Adipocyte (in vitro differentiated cells): Measurements from ENCODE around the gene IFIT2.
"Not testable (repeated sequence)": the region's sequence is repeated elsewhere in the genome, so short reads cannot be mapped to it uniquely, and the experiment has no call there.

Source experiments
- DNase-seq: peaks from one replicate; pipeline ENCODE4 v3.0.0-alpha.2; 2015; ENCODE audit warnings: low read depth
- H3K27me3 ChIP-seq: replicated peaks from 2 replicates; pipeline ENCODE4 v1.7.0; 2013; ENCODE audit warnings: mild to moderate bottlenecking, low read length, moderate library complexity; ENCODE audit not compliant: control insufficient read depth, insufficient read depth
- H3K36me3 ChIP-seq: 2 replicates; pipeline ENCODE4 v1.7.0; 2013; ENCODE audit warnings: low read length, mild to moderate bottlenecking, moderate library complexity; ENCODE audit not compliant: control insufficient read depth, insufficient read depth, severe bottlenecking
- H3K4me1 ChIP-seq: 2 replicates; pipeline ENCODE4 v1.7.0; 2013; ENCODE audit warnings: mild to moderate bottlenecking, low read length, moderate library complexity; ENCODE audit not compliant: control insufficient read depth, insufficient read depth
- H3K4me3 ChIP-seq: 2 replicates; pipeline ENCODE4 v1.7.0; 2013; ENCODE audit warnings: mild to moderate bottlenecking, low read length, moderate library complexity
- H3K9ac ChIP-seq: 2 replicates; pipeline ENCODE4 v1.7.0; 2013; ENCODE audit warnings: mild to moderate bottlenecking, low read length, moderate library complexity
- H3K9me3 ChIP-seq: 2 replicates; pipeline ENCODE4 v1.7.0; 2013; ENCODE audit warnings: mild to moderate bottlenecking, low read length, moderate library complexity; ENCODE audit not compliant: control insufficient read depth

Gene IFIT2

DNA sequence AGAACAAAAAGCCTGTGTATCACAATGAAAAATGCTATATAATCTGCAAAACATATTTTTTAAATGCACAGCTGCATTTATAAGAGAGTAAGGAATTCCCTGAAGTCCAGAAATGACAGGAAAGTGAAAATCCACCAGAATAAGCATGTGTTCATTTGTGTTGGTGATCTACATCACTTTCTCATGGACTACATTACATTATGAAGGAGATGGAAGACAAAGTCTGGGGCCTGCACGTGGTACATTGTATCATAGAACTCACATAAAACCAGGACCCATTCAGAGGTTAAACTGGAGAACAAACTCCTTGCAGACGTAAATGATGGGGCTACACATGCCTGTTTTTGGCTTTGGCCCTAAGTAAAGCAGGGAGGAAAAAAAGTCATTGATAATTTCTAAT lies 42.3 kb downstream of the IFIT2 start:
- no peak overlapping the region for H3K9ac ChIP-seq
- peaks cover 16% of the 10 kb centered on the region for H3K36me3 ChIP-seq
- no peak for DNase-seq
- H3K9me3 ChIP-seq, result no peaks in the 10 kb centered on the region
- H3K4me3 ChIP-seq, result no peak overlapping the region
- H3K4me1 ChIP-seq, result peaks cover 41% of the 10 kb centered on the region
- no peaks in the 10 kb centered on the region for H3K27me3 ChIP-seq

DNA sequence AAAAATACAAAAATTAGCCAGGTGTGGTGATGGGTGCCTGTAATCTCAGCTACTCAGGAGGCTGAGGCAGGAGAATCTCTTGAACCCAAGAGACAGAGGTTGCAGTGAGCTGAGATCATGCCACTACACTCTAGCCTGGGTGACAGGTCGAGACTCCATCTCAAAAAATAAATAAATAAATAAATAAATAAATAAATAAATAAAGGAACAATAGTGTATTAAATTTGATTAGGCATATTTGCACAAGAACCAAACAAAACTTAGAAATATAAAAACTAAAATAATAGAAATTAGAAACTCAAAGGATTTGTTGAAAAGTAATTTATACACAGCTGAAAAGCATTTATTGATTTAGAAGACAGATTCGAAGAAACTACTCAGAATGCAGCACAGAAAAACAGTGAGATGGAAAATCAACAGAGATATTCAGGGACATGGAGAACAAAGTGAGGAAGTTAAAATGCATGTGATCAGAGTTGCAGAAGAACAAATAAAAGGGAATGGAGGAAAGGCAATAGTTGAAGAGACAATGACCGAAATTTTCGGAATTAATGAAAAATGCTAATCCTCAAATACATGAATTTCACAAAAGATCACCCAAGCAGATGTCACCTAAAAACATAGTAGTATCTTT lies 43.6 kb downstream of the IFIT2 start:
- Histone ChIP-seq H3K4me1 (peaks cover 44% of the 10 kb centered on the region), H3K27me3 (no peaks in the 10 kb centered on the region), H3K9me3 (no peaks in the 10 kb centered on the region), H3K36me3 (peaks cover 6% of the 10 kb centered on the region), H3K4me3 (no peak overlapping the region), H3K9ac (no peak overlapping the region)
- no peak for DNase-seq

DNA sequence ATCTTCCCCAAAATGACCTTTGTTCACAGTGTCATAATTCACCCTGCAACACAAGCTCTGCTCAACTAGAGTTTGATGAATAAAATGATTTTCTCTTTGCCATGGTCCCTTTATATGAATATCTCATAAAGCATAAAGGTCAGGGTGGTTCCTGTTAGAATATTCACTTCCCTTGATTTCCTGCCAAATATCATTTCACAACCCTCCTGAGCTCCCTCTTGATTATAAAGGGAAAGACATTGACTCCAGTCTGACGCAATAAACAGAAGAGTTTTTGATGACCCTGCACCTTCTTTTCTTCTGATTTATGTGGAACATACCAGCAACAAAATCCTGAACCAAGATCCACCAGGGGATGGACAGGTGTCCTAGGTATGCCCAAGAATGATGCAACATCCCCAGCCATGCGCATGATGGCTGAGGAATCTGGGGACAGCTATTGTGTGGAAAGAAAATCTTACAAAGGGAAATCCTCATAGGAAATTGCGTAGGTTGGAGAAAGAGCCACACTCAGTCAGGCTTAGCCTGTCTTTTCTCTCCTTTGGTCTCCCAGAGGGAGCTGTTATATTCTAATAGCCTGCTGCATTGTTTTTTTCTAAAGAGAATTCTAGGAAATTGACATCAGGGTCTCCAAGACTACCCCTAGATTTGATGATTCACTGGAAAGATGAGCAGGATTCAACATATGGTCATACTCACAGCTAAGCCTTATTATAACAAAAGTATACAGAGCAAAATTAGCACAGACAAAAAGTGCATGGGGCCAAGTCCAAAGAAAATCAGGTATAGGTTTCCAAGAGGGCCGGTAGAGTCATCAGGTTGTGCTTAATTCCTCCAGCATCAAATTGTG lies 44.8 kb downstream of the IFIT2 start:
- H3K4me1 ChIP-seq, result peaks cover 55% of the 10 kb centered on the region

DNA sequence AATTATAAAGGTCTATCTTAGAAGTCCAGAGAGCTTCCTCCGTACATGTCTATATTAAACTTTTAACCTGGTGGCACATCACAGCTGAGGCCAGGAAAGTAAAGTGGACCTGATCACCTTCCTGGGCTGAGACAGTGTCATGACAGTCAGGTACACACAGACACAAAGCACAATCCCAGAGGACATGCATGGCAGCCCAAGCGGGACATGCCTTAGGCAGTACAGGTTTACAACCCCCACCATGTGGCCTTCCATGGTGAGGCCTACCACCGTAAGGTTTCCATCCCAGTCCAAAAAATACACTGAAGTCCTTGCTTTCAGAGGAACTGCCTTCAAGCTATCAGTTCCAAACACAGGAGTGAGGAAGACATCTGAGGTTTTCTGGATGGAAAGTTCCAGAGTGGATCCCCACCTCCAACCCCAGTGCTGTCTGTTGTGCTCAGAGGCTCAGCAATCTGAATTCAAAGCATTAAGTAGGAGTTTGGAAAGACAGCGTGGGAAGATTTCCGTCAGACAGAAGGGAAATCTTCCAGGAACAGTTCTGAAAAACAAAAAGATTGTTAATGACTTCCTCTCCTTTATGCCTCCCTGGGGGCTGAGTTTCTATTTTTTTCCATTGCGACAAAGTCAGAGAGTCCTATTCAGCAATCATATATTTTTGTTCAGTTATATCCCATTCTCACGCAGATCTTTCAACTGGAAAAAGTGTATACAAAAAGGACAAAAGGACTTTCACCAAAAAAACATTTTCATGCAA lies 46.0 kb downstream of the IFIT2 start:
- peaks cover 61% of the 10 kb centered on the region for H3K4me1 ChIP-seq
- no peak overlapping the region for H3K9ac ChIP-seq
- no peak for DNase-seq
- no peak overlapping the region for H3K4me3 ChIP-seq
- H3K9me3 ChIP-seq, result no peaks in the 10 kb centered on the region
- no peaks in the 10 kb centered on the region for H3K27me3 ChIP-seq
- no peaks in the 10 kb centered on the region for H3K36me3 ChIP-seq

More for the DNA sequence above, 44.8 kb downstream of the IFIT2 start:
- peak; percentile 76 for DNase-seq
- Histone ChIP-seq H3K4me3 (peak overlapping the region; percentile 5), H3K36me3 (no peaks in the 10 kb centered on the region), H3K9me3 (no peaks in the 10 kb centered on the region), H3K27me3 (no peaks in the 10 kb centered on the region), H3K9ac (no peak overlapping the region)

DNA sequence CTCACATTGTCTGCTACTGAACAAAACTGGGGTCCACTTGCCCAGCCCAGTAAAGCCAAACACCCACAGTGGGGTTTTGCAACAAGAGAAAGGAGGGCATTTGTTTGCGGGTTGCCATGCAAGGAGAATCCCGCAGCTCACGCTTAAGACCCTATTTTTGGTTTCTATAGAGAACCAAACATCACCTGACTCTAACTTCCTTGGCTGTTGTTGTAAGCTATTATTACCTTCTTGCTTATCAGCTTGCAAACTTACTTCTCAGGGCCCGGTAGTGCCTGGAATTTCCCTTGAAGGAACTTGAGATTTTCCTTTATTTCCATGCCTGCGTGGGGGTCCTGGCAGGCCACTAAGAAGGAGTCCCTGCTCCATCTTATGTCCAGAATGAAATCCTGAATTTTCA lies 46.6 kb downstream of the IFIT2 start:
- peaks cover 60% of the 10 kb centered on the region for H3K4me1 ChIP-seq
- no peaks in the 10 kb centered on the region for H3K27me3 ChIP-seq
- no peak overlapping the region for H3K9ac ChIP-seq
- H3K36me3 ChIP-seq, result no peaks in the 10 kb centered on the region
- no peak overlapping the region for H3K4me3 ChIP-seq
- DNase-seq, result no peak
- H3K9me3 ChIP-seq, result no peaks in the 10 kb centered on the region

DNA sequence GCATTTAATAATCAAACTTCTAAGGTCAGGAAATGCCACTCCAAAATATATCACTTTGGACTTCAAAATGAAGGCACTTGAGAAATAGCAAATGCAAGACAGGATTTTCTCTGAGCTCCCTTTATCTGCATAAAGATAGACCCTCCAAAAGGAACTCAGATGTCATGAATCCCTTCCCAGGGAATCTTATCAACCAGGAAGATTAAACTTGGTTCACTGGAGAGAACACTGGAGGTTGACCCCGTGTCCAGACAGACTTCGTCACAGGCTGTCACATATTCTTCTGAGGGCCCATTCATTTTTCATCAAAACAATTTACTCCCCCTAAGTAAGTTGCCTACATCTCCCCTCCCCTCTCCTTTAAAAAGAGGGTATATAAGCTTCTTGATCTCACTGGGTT lies 47.1 kb downstream of the IFIT2 start:
- no peak overlapping the region for H3K4me3 ChIP-seq
- no peak overlapping the region for H3K9ac ChIP-seq
- peaks cover 60% of the 10 kb centered on the region for H3K4me1 ChIP-seq
- H3K27me3 ChIP-seq, result no peaks in the 10 kb centered on the region
- H3K36me3 ChIP-seq, result no peaks in the 10 kb centered on the region
- DNase-seq, result no peak
- H3K9me3 ChIP-seq, result no peaks in the 10 kb centered on the region

DNA sequence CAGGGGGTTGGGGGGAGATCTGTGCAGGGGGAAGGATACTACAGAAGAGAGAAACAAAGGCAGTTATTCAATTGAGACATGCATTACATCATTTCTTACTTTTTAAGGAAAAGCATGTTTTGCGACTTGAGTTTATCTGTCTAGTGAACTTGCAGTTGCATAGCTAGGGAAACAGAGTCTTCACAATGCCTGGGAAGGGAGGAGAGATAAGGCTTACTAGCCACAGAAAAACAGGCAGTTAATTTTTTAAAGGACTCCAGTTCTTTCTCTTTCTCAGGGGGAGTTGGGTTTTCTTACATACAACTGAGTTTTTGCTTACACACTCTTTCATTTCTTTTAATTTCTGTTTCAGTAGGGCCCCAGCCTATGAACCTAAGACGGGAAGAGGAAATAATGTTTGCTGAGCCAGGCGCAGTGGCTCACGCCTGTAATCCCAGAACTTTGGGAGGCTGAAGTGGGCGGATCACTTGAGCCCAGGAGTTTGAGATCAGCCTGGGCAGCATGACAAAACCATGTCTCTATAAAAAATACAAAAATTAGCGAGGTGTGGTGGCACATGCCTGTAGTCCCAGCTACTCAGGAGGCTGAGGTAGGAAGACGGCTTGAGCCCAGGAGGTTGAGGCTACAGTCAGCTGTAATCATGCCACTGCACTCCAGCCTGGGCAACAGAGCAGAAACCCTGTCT lies 48.9 kb downstream of the IFIT2 start:
- DNase-seq, result peak; percentile 28
- H3K4me1 ChIP-seq, result peaks cover 66% of the 10 kb centered on the region

DNA sequence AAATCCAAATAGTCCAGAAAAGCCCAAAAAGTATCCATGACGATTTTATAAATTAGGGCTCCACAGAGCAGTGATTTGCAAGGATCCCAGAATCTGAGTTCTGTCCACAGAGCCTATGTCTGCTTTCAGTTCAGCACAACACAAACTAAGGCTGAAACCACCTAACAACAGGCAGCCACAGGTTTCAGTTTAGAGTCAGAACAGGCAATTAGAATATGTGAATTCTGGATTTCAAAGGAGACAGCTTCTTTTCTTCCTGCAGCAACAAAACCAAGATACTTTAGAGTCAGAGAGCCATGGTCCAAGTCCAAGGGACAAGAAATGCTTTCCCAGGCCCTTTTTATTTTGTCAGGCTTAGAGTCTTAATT lies 49.5 kb downstream of the IFIT2 start:
- Histone ChIP-seq H3K9ac (peak overlapping the region; percentile 97), H3K9me3 (no peaks in the 10 kb centered on the region), H3K4me3 (peak overlapping the region; percentile 70), H3K4me1 (peaks cover 60% of the 10 kb centered on the region), H3K36me3 (no peaks in the 10 kb centered on the region), H3K27me3 (no peaks in the 10 kb centered on the region)
- DNase-seq, result no peak

More for the DNA sequence above, 48.9 kb downstream of the IFIT2 start:
- not testable (repeated sequence) for H3K36me3 ChIP-seq, H3K9me3 ChIP-seq, H3K27me3 ChIP-seq
- H3K9ac ChIP-seq, result peak overlapping the region; percentile 97
- peak overlapping the region; percentile 70 for H3K4me3 ChIP-seq

DNA sequence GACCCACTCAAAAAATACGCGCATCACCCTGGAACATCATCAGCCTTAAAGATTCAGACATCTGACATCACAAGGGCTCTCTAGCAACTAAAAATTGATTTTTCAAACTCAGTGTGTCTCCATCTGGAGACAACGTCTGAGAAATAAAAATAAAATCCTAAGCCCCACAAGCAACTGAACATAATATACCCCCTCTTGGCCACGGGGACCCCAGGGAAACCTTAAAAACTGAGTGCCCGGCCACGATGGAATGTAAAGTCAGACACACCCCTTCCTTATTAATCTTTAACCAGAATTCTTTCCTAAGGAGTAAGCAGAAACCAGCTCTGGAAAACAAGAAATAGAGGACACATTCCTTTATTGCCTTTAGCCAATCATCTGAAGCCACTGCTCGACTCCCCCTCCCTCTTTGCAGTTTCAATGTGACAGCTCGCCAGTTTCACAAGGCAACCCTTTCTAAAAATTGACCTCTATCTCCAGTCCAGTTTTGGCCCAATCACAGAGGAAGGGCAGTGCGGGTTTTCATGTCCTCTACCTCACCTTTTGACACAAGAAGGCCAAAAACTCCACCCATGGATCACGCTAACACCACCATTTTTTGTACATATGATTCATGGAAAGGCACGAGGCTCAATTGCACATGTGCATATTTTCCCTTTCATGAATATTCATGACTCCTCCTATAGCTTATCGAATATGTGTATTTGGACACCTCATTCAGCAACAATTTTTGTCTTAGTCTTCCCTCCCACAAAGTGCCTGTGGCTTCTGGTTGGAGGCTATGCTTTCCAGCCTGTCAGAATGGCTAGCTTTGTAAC lies 50.1 kb downstream of the IFIT2 start:
- peak; percentile 94 for DNase-seq
- H3K27me3 ChIP-seq, result no peaks in the 10 kb centered on the region
- H3K4me1 ChIP-seq, result peaks cover 54% of the 10 kb centered on the region
- no peaks in the 10 kb centered on the region for H3K9me3 ChIP-seq
- no peaks in the 10 kb centered on the region for H3K36me3 ChIP-seq
- peak overlapping the region; percentile 97 for H3K9ac ChIP-seq
- H3K4me3 ChIP-seq, result peak overlapping the region; percentile 70

DNA sequence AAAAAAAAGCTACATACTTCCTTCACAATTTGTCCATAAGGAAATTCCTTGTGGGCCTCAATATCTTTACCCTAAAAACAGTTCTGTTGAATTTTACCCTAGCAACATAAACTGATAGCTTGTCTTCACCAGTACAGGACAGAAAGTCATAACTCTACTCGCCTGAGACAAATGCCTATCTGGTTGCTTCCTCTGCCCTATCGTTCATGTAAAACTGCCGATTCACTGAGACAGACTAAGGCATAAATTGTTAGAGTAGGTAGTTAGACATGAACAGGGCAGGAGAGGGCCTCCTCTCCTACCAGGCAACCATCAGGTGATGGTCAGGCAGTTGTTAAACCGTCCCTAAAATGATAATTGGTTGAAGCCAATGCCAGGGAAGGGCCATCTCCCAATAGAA lies 51.0 kb downstream of the IFIT2 start:
- H3K4me3 ChIP-seq, result peak overlapping the region; percentile 2
- peak overlapping the region; percentile 97 for H3K9ac ChIP-seq
- H3K36me3 ChIP-seq, result no peaks in the 10 kb centered on the region
- H3K4me1 ChIP-seq, result peaks cover 46% of the 10 kb centered on the region
- H3K9me3 ChIP-seq, result no peaks in the 10 kb centered on the region
- no peaks in the 10 kb centered on the region for H3K27me3 ChIP-seq
- peak; percentile 7 for DNase-seq
